Measurements from ENCODE around the gene HTT. TPM values are rescaled to one million over a fixed set of nuclear protein-coding genes. Genes with fewer than 3 reads are reported as not detected.
A peak's percentile ranks its signal among the peaks of the same experiment; 100 is the strongest.

Gene HTT
- total RNA-seq, 1 donor from 2014 or later: 35.1 TPM

DNA sequence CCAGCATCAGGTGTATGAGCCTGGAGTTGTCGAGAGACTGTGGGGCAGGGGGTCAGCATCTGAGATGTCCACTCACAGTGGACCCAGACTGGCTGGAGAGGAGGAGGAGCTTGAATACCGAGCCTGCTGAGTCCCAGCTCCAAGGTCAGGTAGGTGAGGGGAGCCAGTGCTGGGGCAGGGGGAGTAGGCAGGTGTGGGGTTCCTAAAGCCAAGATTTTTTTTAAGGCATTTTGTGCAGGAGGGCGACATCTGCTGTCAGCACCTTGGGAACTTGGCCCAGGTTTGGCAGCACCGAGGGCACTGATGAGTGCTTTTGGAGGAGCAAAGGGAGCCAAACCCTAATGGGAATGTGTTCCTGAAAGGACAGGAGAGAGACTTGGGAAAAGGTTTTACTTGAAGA is 110.2 kb downstream of the HTT start:
- no peak for DNase-seq (ENCODE audit: low spot score)
- intact Hi-C loops (cut with DNase I): no loop called here

- no peak for DNase-seq (ENCODE audit: low spot score)
These were observed 112.1 kb downstream of the HTT start for GRCh38 chr4:3186609-3187008.

DNA sequence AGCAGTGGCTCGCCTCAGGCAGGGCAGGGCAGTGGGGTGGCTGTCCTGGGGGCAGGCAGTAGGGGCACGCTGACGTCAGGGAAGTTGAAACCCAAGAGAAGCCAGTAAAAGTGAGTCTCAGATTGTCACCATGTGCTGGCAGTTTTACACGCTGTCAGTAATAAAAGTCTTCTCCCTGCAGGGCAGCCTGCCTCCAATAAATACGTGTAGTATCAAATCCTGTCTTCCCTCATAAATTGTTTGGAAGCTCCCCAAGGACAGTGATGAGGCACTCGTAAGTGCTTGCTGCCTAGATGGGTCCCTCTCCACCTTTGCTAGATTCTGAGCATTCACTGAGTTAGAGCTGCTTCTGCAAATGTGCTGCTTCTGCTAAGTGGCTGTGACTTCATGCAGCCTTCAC is 113.6 kb downstream of the HTT start:
- intact Hi-C loops (cut with DNase I): no loop called here
- no peak for DNase-seq (ENCODE audit: low spot score)

More at GRCh38 chr4:3186609-3187008, 112.1 kb downstream of the HTT start:
- intact Hi-C loops (cut with DNase I): no loop called here

GRCh38 chr4:3189459-3189858 is 115.0 kb downstream of the HTT start:
- intact Hi-C loops (cut with DNase I): no loop called here
- no peak for DNase-seq (ENCODE audit: low spot score)

DNA sequence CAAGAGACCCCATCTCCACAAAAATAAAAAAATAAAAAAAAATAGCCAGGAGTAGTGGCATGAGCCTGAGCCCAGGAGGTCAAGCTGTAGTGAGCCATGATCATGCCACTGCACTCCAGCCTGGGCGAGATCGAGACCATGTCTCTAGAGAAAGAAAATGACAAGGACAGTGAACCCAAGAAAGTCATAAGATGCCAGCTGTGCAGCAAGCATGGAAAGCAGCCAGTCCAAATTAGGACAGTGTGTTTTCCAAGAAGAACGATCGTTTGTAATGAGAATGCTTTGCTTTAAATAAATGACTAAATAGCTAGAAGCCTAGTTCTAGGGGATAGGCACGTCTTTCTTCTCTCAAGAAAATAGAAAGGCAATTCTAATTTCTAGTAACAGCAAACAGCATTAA is 116.1 kb downstream of the HTT start:
- intact Hi-C loops (cut with DNase I): loop anchor here (5.0 kb wide), 1 partner anchor 252 kb away; the partner anchor contains the start of gene HGFAC
- DNase-seq (ENCODE audit: low spot score): no peak

DNA sequence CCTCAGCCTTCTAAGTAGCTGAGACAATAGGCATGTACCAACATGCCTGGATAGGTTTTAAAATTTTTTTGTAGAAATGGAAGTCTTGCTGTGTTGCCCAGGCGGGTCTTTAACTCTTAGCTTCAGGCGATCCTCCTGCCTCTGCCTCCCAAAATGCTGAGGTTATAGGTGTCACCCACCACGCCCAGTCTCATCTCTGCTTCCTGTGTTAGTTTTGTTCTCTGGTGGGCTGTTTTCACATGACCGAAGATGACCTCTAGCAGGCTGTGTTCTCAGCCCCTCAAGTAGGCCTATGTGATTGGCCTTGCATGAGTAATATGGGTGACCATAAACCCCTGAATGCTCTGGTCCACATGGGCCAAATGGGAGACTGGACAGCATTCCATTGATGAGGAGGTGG is 117.7 kb downstream of the HTT start:
- DNase-seq (ENCODE audit: low spot score): no peak
- intact Hi-C loops (cut with DNase I): loop anchor here (5.0 kb wide), 1 partner anchor 250 kb away; the partner anchor contains the start of gene HGFAC

- no peak for DNase-seq (ENCODE audit: low spot score)
- intact Hi-C loops (cut with DNase I): loop anchor here (5.0 kb wide), 1 partner anchor 249 kb away; the partner anchor contains the start of gene HGFAC
These were observed 118.3 kb downstream of the HTT start for GRCh38 chr4:3192827-3193226.

- intact Hi-C loops (cut with DNase I): loop anchor here (5.0 kb wide), 1 partner anchor 249 kb away; the partner anchor contains the start of gene HGFAC
- no peak for DNase-seq (ENCODE audit: low spot score)
These were observed 119.2 kb downstream of the HTT start for GRCh38 chr4:3193531-3194203.

DNA sequence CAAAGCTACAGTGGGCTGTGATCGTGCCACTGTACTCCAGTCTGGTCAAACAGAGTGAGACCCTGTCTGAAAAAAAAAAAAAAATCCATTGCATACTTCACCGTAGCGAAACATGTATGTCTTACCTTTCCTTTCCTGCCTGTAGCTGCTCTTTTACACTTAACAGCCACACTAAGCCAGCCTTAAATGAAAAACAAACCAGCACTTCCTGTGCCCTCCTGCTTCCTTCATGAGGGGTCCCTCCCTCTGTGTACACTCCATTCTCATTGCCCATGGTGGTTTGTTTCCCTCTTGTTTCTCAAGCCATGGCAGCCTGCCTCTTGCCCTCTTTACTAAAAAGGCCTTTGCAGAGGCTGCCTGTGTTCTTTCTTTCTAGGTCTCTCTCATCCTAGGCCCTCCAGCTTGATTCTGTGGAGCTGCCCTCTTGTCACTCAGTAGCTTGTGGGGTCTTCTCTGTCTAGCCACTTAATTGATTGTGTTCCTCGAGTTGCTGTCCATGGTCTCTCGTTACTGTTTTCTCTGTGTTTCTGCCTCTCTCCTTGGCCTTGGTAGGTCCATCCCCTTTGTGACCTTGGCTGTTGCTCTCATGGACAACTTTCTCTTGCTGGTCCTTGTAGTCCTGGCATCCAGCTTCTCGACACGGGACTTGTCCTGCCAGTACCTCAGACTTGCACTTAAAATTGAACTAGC is 122.3 kb downstream of the HTT start:
- intact Hi-C loops (cut with DNase I): no loop called here
- DNase-seq (ENCODE audit: low spot score): peak; percentile 29

DNA sequence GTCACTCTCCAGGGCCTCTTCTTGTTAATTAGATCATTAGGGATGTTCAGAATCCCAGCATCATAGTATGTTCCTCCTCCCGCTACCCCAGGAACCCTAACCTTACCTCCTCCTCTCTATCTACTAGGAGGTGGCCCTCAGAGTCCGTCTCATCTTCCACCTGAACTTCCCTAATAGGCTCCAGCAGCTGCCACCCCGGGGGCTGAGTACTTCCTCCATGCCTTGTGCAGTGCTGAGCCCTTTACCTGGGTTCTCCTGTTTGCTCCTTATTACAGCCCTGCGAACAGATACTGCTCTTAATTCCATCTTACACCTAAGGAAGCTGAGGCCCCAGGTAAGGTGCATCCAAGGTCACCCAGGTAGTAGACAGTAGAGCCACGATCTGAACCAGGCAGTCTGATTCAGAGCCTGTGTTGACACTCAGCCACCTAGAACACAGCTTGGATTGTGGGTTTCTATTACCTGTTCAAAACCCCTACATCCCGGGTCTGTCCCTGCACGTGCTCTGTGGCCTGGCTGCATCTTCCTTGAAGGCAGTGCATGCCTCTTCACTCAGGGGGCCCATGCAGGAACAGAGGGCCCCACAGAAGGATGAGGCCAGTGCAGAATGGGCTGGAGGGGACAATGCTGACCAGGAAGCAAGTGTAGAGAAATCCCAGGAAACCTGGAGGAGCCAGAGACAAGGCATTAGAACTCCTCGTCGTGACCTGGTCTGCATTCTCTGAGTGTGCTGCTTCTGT is 123.1 kb downstream of the HTT start:
- intact Hi-C loops (cut with DNase I): no loop called here

GRCh38 chr4:3198906-3199305 is 124.4 kb downstream of the HTT start:
- DNase-seq (ENCODE audit: low spot score): no peak
- intact Hi-C loops (cut with DNase I): no loop called here

More for the DNA sequence above, 123.1 kb downstream of the HTT start:
- DNase-seq (ENCODE audit: low spot score): peak; percentile 56

DNA sequence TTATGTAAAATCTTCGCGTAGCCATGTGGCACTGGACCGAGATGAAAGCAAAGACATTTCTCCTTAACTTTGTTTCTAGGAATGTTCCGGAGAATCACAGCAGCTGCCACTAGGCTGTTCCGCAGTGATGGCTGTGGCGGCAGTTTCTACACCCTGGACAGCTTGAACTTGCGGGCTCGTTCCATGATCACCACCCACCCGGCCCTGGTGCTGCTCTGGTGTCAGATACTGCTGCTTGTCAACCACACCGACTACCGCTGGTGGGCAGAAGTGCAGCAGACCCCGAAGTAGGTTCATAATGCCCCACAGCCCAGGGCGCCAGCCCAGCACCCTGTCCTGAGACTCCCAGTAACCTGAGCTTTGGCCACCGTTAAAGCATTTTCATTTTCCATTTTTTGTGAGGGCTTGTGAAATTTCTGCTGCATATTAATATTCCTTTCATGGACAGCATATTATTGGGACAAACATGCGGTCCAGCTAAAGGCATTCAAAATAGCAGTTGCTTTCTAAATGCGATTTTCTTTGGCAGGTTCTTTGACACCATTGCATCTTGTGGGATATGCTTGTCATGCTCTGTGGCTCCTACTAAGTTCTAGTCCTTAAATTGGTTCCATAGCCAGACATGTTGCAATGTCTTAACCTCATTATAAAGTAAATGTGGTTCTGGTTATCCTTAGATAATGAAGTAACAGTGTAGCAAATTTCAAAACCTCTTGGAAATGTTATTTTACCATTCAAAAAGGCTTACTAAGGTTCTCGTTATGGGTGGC is 125.4 kb downstream of the HTT start:
- DNase-seq (ENCODE audit: low spot score): no peak
- intact Hi-C loops (cut with DNase I): no loop called here

- intact Hi-C loops (cut with DNase I): no loop called here
- DNase-seq (ENCODE audit: low spot score): no peak
These were observed 126.1 kb downstream of the HTT start for GRCh38 chr4:3200423-3201090.

- intact Hi-C loops (cut with DNase I): no loop called here
- DNase-seq (ENCODE audit: low spot score): peak; percentile 73
These were observed 127.5 kb downstream of the HTT start for GRCh38 chr4:3201718-3202702.

DNA sequence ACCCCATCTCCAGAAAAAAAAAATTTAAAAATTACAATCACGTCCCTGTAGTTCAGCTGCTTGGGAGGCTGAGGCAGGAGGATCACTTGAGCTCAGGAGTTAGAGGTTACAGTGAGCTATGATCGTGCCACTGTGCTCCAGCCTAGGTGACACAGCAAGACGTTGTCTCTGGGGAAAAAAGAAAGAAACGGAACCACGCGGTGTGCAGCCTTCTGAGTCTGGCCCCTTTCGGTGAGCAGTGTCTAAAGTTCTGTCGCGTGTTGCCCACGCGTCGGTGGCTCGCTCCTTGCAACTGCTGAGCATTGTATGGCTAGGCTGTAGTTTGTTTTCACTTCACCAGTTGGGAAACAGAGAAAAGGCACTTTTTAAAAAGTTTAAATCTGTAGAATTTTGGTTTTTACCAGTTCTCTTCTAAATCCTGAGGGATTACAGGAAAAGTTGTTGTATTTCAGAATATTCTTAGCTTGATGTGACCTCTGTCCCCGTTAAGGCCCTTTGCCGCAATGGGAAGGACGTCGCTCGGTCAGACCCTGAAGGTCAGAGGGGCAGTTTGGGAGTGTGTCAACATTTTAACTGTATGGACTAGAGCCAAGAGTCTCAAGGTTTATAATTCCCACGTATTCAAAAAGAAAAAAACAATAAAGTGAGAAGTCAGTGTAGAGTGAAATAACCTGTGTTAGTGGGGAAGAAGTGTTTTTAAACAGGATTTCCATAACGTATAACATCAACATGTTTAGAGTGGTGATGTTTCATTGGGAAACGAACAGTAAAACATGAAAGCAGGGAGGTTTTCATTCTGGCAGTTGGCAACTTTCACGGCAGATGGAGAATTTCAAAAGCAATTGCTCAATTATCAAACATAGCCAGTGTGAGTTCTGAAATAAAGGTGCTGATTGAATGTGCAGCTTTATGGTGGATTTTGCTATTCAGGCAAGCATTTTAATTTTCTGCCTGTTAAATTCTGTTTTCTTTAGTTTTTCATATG is 128.6 kb downstream of the HTT start:
- intact Hi-C loops (cut with DNase I): no loop called here
- peak; percentile 66 for DNase-seq (ENCODE audit: low spot score)

DNA sequence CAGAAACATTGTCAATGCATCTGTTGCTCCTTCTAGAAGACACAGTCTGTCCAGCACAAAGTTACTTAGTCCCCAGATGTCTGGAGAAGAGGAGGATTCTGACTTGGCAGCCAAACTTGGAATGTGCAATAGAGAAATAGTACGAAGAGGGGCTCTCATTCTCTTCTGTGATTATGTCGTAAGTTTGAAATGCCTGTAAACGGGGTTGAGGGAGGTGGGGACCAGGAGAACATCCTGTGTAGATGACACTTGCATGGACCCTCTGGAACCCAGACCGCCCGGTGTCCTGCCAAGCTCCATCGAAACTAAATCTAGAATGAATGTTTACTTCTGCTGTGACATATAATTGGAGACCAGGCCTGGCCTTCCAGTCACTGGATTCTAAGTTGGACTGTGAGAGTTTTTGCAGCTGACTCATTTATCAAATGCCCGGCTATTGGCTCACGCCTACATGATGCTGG is 129.5 kb downstream of the HTT start:
- DNase-seq (ENCODE audit: low spot score): peak; percentile 33

GRCh38 chr4:3205995-3206394 is 131.5 kb downstream of the HTT start:
- intact Hi-C loops (cut with DNase I): no loop called here

More for the DNA sequence above, 129.5 kb downstream of the HTT start:
- intact Hi-C loops (cut with DNase I): no loop called here

More at GRCh38 chr4:3205995-3206394, 131.5 kb downstream of the HTT start:
- peak; percentile 33 for DNase-seq (ENCODE audit: low spot score)

Data from cardiac septum (tissue), 1 donor.